ENCODE results near the gene FMR1.

Gene FMR1

GRCh38 chrX:147917700-147918695, 6.3 kb downstream of the FMR1 start:
- no peak for DNase-seq

DNA sequence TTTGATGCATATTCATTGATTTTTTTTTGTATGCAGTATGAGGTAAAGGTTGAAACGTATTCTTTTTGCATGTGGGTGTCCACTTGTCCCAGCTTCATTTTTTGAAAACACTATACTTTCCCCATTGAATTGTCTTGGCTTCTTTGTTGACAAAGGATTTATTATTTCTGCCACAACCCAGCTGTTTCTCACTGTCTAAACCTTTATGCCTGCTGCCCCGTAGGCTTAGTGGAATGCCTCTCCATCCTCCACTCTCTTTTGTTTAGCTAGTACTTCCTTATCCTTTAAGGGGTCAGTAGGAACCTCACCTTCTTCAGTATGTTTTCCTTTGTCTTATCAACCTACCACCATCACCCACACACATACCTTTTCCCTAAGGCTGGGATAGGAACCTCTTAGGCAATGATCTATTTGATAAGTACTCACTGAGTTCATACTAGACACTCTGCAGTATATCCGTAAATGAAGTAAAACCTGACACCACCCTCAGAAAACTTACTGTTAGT, 8.5 kb downstream of the FMR1 start:
- DNase-seq = no peak

- DNase-seq = no peak
Measured at GRCh38 chrX:147923605-147924004, 11.9 kb downstream of the FMR1 start.

GRCh38 chrX:147927256-147927655, 15.5 kb downstream of the FMR1 start:
- no peak for DNase-seq

- DNase-seq = no peak
Measured at GRCh38 chrX:147933815-147934214, 22.1 kb downstream of the FMR1 start.

DNA sequence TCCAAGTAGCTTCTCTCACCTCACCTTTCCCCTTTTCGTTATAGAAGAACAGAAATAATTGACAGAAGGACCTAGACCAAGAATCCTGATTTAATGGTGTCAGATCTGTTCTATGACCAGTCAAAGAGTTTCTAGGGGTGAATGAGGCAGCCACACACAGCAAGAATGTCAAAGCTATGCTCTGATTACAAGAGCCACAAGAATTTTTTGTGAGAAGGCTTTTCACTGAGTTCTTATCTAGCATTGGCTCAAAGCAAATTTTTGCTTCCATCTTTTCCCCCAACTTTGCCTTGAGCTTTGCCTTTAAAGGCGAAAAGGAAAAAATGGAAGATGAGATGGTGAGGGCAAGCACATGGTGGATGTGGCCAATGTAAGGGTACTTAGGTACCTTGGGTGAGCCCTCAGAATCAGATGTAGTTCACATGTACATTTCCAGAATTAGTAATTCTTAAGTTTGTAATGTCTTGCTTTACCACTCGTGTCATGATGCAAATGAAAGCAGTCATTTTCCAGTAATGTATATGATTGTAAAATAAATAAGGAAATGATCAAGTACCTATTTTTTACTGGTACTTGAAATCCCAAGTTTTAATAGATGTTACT, 23.5 kb downstream of the FMR1 start:
- DNase-seq = no peak

- no peak for DNase-seq
Measured at GRCh38 chrX:147945286-147945685, 33.6 kb downstream of the FMR1 start.

DNA sequence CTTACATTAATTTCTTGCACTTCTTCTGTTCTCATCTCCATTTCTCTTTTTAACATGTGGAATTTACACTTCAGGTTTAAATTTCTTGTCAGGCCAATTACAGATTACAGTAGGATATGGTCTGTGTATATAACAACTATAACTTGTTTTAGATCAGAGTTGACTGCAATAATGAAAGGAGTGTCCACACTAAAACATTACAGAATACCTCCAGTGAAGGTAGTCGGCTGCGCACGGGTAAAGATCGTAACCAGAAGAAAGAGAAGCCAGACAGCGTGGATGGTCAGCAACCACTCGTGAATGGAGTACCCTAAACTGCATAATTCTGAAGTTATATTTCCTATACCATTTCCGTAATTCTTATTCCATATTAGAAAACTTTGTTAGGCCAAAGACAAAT, 36.8 kb downstream of the FMR1 start:
- DNase-seq = no peak

- DNase-seq = no peak
Measured at GRCh38 chrX:147950352-147950751, 38.6 kb downstream of the FMR1 start.

DNA sequence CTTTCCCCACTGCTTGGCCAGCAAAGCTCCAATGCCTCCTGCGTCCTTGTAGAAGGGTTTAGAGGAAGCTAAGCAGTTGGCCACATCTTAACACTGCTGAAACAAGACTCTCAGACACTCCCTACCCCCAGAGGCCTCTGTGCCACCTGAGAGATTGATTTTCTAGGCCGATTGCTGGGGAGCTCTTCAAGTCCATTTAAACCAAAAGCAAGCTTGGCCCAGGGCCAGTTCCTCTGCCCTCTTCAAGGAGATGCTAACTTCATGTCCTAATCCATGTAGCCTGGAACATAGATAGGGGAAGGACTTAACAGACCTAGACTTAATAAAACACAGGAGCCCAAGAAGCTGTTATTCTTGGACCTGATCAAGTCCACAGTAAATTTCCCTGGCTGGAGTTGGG, 42.3 kb downstream of the FMR1 start:
- DNase-seq = no peak

DNA sequence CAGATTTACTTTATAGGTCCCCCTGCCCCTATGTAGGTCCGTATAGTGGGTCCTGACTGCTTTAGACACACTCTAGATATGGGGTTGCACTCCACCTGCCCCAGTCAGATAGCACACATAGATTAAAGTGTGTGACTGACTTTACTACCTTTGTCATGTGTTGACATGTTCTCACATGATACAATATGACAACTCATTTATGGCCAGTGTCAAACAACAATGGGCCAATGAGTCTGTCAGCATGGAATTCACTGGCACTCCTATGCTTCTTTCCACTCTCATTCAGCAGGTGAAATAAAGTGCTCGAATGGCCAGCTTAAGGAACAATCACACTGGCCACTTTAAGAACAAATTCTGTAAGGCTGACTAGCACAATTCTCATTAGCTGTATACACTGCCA, 45.6 kb downstream of the FMR1 start:
- DNase-seq = no peak

GRCh38 chrX:147958291-147958690, 46.6 kb downstream of the FMR1 start:
- no peak for DNase-seq

DNA sequence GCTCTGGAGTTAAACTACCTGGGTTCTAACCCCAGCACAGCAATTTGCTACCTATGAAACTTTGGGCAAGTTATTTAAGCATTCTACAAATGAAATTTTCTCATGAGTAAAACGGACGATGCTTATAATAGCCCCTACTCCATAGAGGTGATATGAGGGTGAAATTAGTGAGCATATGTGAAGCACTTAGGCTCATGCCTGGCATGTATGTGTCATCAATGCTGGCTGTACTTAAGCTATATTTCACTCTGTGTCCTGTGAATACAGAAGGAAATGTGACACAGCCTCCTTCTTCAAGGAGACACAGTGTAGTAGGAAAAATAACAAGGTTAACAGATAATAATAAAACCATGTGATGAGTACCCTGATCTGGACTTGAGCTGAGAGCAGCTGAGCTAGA, 49.0 kb downstream of the FMR1 start:
- DNase-seq = no peak

- DNase-seq = no peak
Measured at GRCh38 chrX:147962476-147962875, 50.8 kb downstream of the FMR1 start.

GRCh38 chrX:147978931-147979330, 67.2 kb downstream of the FMR1 start:
- DNase-seq = no peak

- no peak for DNase-seq
Measured at GRCh38 chrX:147981038-147981752, 69.5 kb downstream of the FMR1 start, which contains the start of gene FMR1NB. Gene FMR1NB, plus strand, starts transcription at chrX:147981337. Its CDS starts 66 bp downstream, at chrX:147981403.
